HG03095 (cell line): ENCODE data around the gene EXOC2.
A peak's percentile ranks its signal among the peaks of the same experiment; 100 is the strongest.

Source experiments
- ATAC-seq: cut with Tn5 transposase; IDR thresholded peaks from one replicate; pipeline ENCODE4 v1.9.1; 2021; ENCODE audit warnings: moderate library complexity; ENCODE audit not compliant: unreplicated experiment

Gene EXOC2

DNA sequence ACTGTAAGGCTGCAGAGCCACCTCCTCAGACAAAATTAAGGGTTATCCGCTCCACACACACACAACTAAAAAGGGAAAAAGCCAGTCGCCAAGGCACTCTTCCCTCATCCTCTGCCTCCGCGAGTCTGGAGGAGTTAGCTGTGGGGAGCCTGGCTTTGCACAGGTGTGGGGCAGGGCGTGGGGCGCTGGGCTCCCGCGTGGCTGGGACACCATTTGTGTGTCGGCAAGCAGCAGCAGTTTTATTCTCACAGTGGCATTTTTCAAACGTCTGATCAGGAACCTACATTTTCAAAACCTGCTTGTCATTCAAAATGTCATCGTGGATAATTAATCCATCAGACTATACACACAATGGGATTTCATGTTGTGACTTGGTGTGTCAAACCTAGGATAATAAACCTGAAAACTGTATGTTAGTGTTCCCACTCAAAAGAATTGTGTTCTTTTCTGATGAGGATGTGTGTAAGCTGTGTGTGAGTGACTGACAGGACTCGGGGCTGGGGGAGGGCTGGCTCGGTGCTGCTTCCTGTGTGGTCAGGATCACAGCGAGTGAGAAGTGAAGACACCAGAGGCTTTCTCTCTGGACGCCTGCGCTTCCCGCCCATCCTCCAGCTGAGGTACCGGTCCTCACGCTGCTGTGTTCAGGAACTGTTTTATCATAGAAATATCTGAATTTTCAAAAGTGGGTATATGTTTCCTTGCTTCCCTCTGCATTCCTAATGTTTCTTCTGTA is 218.3 kb downstream of the EXOC2 start:
- peak; percentile 77 for ATAC-seq

DNA sequence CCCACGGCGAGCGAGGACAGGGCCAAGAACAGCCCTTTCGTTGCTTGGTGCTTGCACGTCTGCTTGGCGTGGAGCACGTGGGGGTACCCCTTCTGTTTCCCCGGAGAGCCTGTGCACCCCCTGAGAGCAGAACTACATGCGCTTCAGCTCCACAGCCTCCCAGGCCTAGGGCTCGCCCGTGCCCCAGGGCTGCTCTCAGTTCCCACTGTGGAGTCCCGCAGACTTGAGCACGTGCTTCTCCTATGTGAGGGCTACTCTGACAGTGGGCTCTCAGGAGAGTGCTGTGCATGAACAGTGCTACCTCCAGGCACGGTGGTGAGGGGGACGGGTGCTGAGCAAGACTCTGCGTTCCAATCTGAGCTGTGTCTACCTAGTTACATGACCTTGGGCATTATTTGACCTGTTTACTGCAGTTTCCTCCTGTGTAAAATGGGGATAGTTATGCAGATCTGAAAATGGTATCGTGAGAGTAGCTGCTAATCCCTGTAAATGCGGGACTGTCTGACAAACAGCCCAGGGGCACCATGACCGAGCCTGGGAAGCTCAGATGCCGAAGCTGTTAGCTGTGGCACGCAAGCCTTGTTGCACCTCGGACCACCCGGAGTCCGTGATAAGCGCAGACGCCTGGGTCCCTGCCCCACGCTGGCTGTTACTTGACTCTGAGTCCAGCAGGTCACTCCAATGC is 219.0 kb downstream of the EXOC2 start:
- ATAC-seq, result no peak

DNA sequence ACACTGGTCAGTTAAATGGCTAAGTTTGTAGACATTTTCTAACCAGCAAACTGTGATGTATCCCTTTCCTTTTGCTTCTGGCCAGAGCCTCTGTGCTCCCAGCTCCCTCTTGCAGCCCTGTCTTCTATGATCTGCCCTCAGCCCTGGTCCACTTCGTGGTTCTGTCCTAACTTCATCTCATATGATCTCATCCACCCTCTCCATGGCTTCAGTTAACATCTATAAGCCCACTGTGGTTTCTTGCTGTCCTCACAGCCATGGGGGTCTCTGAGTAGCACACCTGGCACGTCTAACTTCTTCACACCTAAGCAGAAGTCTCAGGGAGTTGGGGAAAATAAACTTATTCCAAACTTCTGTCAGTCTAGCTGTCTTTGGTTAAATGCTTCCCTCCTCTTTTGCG is 219.6 kb downstream of the EXOC2 start:
- ATAC-seq, result no peak

DNA sequence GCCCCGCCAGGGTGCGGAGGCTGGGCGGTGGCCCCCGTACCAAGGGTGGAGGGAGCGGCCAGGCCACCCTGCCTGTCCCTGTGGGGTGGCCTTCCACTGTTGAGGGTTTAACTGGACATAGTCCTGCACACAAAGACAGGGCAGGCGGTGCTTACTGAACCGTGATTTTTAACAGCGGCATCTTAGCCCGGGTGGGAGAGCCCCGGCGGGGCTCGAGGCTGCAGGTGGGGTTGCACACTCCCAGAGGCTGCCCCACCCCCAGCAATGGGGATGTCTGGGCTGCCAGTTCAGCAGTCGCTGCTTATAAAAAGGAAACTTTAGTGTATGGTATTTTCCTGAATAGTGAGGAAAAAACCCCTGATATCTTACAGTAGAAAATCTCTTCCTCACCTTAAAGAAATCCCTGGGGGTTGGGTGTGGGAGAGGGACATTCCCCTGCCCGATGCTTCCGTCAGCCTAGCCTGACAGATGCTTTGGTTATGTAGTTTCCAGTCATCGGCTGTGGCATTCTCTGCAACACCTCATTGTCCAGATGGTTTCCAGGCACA is 222.0 kb downstream of the EXOC2 start:
- peak; percentile 43 for ATAC-seq

DNA sequence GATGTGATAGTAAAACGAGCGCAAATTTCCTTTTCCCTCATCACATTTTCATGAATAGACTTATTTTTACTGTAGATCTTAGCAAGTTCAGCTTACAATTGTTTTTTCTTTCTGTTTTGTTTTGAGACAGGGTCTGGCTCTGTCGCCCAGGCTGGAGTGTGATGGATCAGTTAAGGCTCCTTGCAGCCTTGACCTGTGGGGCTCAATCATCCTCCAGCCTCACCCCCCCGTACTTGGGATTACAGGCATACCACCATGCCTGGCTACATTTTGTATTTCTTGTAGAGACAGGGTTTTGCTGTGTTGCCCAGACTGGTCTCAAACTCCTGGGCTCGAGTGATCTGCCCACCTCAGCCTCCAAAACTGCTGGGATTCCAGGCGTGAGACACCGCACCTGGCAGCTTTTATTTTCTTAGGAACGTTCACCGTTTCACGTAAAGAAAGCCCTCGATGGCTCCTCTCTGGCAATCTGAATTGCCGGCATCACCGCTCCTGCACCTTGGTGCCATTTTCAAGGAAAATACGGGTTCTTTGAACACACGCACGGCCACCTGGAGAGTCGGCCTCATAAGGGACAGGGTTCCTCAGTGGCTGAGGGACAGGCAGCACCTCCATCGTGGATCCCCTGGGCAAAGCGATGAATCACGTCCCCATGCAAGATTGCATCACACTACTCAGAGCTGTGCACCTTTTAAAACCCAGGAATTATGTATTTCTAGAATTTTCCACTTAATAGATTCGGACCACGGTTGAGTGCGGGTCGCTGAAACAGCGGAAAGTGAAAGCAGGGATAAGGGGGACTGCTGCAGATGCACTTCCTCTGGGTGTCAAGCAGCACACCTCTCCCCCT is 222.7 kb downstream of the EXOC2 start:
- no peak for ATAC-seq

DNA sequence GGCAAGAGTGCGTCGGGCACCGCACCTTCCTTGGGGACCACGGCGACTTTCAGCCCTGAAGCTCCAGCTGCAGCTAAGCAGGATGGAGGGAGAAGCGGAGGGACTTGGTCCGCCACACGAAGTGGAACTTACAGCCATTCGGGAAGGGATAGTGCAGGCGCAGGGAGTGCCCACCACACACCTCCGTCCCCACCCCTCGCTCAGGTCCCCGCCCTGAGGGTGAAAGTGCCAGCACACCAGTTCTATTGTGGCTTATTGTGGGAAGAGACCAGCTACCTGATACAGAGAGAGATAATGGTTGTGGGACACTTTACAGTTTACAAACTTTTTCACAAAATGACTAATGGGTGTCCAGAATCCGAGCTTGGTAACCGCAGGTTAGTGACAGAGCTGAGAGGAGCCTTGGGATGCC is 225.3 kb downstream of the EXOC2 start:
- no peak for ATAC-seq

DNA sequence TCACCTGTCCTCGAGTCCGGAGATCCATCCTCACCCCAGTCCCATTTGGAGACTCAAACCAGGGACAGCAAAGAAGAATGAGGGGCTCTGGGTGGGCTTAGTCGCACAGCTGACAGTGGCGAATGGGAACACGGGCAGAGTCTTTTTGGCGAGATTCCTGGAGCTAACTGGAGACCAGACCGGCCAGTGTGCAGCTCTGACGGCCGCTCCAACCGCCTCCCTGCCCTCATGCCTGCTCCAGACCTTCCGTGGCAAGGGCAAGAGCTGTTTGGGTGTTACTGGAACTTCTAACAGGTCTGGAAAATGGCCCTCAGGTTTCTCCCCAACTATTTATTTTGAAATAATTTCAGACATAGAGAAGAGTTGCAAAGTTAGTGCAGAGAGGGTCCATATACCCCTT is 225.8 kb downstream of the EXOC2 start:
- ATAC-seq, result no peak

DNA sequence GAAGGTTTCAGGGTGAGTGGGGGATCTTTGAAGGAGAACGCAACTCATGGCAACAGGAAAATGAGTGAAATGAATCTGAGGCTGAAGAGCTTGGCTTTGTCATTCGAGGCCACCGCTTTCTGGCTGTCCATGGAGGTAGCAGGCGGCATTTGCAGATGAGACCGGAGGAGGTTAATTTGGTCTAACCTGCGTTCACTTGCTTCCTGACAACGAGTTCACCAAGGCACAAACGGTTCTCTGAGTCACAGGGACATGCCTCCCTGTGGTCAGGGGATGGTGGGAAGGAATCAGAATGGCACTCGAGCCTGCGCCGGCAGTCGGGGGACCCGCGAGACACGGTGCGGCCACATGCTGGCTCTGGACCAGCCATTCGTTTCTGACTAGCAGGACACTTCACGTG is 226.4 kb downstream of the EXOC2 start:
- no peak for ATAC-seq

DNA sequence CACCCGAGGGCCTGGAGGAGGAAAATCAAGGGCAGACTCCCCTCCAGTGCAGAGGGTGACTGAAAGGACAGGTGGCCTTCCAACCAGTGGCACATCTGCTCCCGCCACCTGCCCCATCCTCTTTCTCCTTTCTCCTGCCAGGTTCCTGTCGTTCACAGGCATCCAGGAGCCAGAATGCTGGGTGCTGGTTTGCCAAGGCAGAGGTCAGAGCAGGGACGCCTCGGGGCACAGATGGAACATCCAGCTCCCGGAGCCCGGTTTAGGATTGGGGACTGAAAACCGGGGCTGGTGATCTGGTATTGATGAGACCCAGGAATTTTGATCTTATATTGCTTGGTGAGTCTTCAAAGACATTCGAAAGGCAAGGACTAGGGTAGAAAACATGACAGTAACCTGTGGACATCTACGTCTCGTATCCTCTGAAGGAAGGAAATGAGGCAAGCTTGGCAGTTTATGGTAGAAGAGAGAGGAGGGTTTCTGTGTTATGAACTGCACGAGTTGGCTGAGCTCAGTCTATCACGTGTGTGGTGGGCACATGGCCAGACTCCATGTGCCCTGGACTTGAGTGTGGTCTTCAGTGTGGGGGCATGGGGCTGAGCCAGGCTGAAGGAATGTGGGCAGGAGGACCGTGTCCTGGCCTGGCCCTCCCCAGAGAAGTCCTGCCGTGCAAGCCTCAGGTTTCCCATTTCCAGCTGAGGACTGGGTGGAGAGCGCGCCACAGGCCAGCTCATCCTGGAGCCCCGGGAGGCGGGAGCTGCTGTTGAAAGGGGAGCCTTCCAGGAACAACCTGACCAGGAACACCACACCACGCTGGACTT is 227.2 kb downstream of the EXOC2 start:
- no peak for ATAC-seq

DNA sequence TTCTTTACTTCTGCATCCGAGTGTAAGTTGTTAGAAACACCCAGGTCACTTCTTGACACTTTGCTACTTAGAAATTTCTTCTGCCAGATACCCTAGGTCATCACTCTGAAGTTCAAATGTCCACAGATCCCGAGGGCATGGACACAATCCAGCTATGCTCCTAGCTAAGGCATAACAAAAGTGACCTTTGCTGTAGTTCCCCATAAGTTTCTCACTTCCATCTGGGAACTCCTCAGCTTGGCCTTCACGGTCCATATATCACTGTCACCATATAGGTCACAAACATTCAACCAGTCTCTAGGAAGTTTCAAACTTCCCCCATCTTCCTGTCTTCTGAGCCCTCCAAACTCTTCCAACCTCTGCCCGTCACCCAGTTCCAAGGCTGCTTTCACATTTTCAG is 236.1 kb downstream of the EXOC2 start:
- ATAC-seq, result no peak

DNA sequence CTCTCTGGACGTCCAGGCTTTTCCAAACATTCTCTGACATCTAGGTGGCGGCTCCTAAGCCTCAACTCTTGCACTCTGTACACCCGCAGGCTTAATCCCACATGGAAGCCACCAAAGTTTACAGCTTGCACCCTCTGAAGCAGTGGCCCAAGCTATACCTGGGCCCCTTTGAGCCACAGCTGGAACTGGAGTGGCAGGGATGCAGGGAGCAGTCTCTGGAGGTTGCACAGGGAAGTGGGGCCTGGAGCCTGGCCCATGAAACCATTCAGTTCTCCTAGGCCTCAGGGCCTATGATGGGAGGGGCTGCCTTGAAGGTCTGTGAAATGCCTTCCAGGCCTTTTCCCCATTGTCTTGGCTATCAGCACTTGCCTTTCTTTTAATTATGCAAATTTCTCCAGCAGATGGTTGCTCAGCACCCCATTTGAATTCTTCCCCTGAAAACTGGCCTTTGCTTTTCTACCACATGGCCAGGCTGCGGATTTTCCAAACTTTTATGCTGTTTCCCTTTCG is 236.5 kb downstream of the EXOC2 start:
- no peak for ATAC-seq

DNA sequence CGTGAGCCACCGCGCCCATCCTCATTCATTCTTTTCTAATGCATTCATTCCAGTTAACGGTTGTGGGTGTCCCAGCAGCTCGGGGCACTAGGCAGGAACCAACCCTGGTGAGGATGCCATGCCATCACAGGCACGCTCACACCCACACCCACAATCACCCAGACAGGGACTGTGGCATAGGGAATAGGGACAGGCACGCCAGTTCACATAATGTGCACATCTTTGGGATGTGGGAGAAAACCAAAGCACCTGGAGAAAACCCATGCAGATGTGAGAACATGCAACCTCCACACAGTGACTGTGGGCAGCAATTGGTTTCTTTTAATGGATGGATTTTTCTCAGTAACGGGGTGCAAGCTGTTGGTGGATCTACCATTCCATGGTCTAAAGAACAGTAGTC is 237.1 kb downstream of the EXOC2 start:
- no peak for ATAC-seq

DNA sequence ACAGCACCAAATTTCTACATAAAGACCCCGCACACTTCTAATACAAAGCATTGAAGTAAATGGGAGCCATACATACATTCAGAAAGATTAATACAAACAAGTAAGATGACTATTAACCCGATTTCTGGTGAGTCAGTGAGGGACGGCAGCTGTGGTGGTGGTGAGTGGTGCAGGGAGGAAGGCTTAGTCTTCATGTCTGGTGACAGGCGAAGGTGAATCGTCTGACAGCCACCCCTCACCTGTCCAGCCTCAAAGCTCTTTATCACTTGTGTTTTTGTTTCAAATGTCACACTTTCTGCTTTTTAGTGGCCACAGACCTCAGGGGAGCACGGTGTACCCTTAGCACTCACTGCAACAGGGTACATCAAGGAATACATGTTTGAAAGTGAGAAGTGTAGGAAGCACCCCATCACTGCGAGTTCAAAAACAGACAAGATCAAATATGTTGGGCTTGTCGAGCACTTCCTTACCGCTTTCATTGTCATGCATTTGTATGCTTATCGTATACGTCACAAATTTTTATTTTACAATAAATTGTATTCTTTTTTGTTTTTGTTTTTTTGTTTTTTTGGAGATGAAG is 237.8 kb downstream of the EXOC2 start:
- ATAC-seq, result no peak

DNA sequence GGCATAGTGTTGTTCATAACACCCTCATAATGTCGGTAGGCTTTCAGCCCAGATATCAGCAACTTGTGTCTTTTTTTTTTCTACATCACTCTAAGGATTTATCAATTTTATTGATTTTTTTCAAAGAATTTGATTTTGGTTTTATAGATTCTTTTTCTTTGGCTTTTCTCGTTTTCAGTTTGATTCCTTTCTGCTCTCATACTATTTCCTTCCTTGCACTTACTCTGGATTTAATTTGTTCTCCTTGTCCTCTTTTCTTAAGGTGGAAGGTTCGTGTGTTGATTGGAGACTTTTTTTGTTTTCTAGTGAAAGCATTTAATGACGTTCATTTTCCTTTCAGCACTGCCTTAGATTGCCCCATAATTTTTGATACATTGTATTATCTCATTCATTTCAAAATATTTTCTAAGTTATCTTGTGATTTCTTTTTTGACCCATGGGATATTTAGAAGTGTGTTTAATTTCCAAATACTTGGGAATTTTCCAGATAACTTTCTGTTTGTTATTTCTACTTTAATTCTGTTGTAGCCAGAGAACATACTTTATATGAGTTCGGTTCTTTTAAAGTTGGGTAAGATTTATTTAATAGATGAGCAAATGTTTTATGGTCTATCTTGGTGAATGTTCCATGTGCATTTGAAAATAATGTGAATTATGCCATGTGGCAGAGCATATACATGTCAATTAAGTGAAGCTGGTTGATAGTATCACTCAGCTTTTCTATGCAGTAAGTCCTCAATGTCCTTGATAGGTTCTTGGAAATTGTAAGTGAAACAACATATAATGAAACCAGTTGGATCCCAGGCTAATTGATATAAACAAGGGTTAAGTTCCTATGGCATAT is 238.6 kb downstream of the EXOC2 start:
- no peak for ATAC-seq

DNA sequence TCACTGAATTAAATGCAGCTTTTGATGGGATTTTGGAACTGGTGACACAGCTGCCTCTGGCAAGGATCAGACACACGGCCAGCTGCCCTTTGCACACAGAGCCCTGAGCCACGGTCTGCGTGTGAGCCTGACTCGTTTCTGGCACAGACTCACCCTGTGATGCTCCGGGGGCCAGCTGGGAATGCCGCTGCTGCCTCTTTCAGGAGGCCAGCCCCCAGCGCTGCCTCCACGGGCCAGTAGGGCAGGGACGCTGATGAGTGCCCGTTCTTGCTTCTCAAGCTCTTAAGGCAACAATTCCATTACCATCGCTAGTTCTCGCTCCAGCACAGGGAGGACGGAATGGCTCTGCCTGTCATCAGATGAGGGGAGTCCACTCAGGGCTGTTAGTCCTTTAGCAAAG is 239.8 kb downstream of the EXOC2 start:
- no peak for ATAC-seq

DNA sequence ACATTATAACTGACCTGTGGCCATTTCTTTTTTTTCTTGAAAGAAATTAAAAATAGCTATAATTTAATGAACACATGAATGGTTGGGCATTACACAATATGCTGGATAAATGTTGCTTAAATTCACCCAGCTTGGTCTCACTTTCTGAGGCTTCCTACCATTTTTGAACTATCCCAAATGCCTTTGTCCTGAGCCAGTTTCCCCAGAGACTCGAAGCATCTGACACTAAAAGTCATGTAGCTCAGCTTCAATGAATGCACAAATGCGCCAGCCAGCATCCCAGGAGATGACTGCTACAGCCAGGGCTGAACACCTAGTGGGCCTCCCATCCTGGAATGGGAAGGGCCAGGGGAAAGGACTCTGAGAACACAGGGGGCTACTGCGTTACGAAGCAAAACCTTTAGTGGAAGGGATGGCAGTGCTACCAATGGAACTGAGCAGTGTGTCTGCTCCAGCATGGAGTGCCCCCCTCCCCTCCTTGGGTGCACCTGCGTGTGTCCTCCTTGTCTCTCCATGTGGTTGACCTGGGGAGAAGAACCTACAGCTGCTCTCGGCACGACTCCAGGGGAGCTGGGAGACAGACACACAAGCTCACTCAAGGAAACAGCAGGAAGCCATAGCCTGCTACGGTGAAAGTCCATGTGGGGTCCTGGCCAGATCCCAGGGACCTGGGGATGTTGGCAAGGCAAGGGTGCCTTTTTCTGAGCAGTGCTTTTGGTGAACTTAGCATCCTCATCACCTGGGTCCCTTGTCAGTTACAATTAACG is 240.5 kb downstream of the EXOC2 start:
- no peak for ATAC-seq

DNA sequence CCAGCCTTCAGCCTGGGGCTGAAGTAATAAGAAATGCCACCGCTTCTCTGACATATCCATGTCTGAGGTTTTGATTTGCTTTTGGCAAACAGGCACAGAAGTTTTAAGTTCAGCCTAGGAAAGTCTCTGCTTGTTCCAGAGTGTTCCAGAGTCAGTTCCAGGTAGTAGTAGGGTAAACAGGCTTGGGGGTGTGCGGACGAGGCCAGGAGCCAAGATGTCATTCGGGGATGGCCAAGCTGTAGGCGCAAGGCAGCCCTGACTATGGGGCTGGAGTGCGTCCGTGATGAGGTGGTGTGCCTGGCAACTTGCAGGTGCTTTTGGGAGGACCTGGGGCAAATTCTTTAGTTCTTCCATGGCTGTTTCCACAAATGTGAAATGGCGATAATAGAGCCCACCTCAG is 241.1 kb downstream of the EXOC2 start:
- no peak for ATAC-seq

DNA sequence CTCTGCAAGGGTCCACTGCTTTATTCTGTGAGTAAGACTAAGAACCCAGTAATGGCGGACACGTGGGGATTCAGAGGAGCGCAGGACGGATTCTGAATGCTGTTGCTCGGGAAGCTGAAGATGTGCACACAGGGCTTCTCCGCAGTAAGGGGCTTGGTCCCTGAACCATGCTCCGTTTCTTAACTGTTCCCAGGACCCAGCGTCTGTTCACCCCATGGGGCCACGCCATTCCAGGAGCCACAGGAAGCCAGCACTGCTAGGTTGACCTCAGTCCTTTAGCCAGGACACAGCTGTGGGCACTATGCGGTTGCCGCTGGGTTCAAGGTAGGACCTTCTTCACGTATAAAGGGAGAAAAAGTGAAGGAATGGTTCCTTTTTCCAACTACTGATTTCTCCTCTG is 241.6 kb downstream of the EXOC2 start:
- ATAC-seq, result no peak
